ENCODE data around the gene PTPN7.

The PTPN7 gene

GRCh38 chr1:202189001-202189790, 28.8 kb upstream of the PTPN7 start:
- DNase-seq (ENCODE audit: low read depth) = no peak
- TF ChIP-seq CTCF (conservative IDR thresholded peaks at IDR 0.05; ENCODE audit: low read depth, low read length) = peak; percentile 73
- no peak overlapping the region for H3K4me3 ChIP-seq (ENCODE audit: low read length)

GRCh38 chr1:202187697-202188407, 27.4 kb upstream of the PTPN7 start:
- DNase-seq (ENCODE audit: low read depth) = no peak
- no peak for TF ChIP-seq CTCF (conservative IDR thresholded peaks at IDR 0.05; ENCODE audit: low read depth, low read length)
- no peak overlapping the region for H3K4me3 ChIP-seq (ENCODE audit: low read length)

- DNase-seq (ENCODE audit: low read depth) = no peak
- no peak overlapping the region for H3K4me3 ChIP-seq (ENCODE audit: low read length)
- no peak for TF ChIP-seq CTCF (conservative IDR thresholded peaks at IDR 0.05; ENCODE audit: low read depth, low read length)
Observed at GRCh38 chr1:202187041-202187671, 26.8 kb upstream of the PTPN7 start.

- no peak overlapping the region for H3K4me3 ChIP-seq (ENCODE audit: low read length)
- no peak for TF ChIP-seq CTCF (conservative IDR thresholded peaks at IDR 0.05; ENCODE audit: low read depth, low read length)
- DNase-seq (ENCODE audit: low read depth) = no peak
Observed at GRCh38 chr1:202186327-202186726, 25.9 kb upstream of the PTPN7 start.

- peak; percentile 92 for TF ChIP-seq CTCF (conservative IDR thresholded peaks at IDR 0.05; ENCODE audit: low read depth, low read length)
- DNase-seq (ENCODE audit: low read depth) = peak; percentile 58
Observed at GRCh38 chr1:202184750-202185460, 24.5 kb upstream of the PTPN7 start.

GRCh38 chr1:202182040-202182877, 21.9 kb upstream of the PTPN7 start:
- no peak for TF ChIP-seq CTCF (conservative IDR thresholded peaks at IDR 0.05; ENCODE audit: low read depth, low read length)
- H3K4me3 ChIP-seq (ENCODE audit: low read length) = no peak overlapping the region
- DNase-seq (ENCODE audit: low read depth) = no peak

More at GRCh38 chr1:202184750-202185460, 24.5 kb upstream of the PTPN7 start:
- no peak overlapping the region for H3K4me3 ChIP-seq (ENCODE audit: low read length)

Measured in retinal pigment epithelial cell (primary cell).